HUES64 (cell line): ENCODE measurements around the gene C1QL1.

Experiments
- H3K27ac ChIP-seq: 2 replicates; pipeline ENCODE4 v1.7.0; 2013; ENCODE audit warnings: low read depth, low read length, inconsistent platforms
- H3K27me3 ChIP-seq: 2 replicates; pipeline ENCODE4 v1.6.1; 2013; ENCODE audit warnings: mild to moderate bottlenecking, low read length; ENCODE audit not compliant: insufficient read depth
- H3K36me3 ChIP-seq: 2 replicates; pipeline ENCODE4 v1.6.1; 2013; ENCODE audit warnings: mild to moderate bottlenecking, low read length; ENCODE audit not compliant: insufficient read depth
- H3K4me1 ChIP-seq: 2 replicates; pipeline ENCODE4 v1.6.1; 2013; ENCODE audit warnings: mild to moderate bottlenecking, low read length, moderate library complexity; ENCODE audit not compliant: insufficient read depth
- H3K4me3 ChIP-seq: 2 replicates; pipeline ENCODE4 v1.5.1; 2013; ENCODE audit warnings: mild to moderate bottlenecking, low read length, moderate library complexity
- H3K9ac ChIP-seq: 2 replicates; pipeline ENCODE4 v1.6.1; 2013; ENCODE audit warnings: mild to moderate bottlenecking, low read depth, low read length
- H3K9me3 ChIP-seq: 2 replicates; pipeline ENCODE4 v1.6.1; 2013; ENCODE audit warnings: low read depth, low read length; ENCODE audit not compliant: insufficient read depth
- WGBS: fragments of 150-250, 120-280 bp; methylation state at CpG from one replicate; pipeline ENCODE4 v1.1.7; 2013; ENCODE audit warnings: missing lambda C conversion rate; 5-methylcytosine and 5-hydroxymethylcytosine counted together

Gene C1QL1

DNA sequence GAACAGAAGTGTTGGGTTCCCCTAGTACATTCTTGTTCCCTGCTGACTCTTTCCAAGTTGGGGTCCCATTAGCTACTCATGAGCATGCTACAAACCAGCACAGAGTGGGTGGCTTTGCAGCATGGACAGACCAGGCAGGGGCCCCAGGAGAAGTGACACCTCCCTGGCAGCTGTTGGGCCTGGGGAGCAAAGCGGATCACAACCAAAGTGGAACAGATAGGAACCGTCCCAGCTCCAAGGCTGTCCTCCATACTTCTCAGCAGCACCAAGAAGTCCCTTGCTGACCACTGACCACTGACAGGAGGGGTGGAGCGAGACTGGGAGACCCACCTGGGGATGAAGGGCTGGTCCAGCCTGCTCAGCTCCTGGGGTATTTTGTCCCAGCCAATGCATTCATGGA lies 40.4 kb downstream of the C1QL1 start:
- Histone ChIP-seq H3K36me3 (peaks cover 72% of the 10 kb centered on the region), H3K9ac (no peak overlapping the region), H3K4me1 (no peaks in the 10 kb centered on the region), H3K9me3 (no peaks in the 10 kb centered on the region), H3K27ac (no peak overlapping the region), H3K27me3 (no peaks in the 10 kb centered on the region), H3K4me3 (no peak overlapping the region)
- 92% methylated on average over 3 of the region's 3 CpGs for WGBS

- Histone ChIP-seq H3K4me3 (no peak overlapping the region), H3K4me1 (no peaks in the 10 kb centered on the region), H3K27me3 (no peaks in the 10 kb centered on the region), H3K36me3 (peaks cover 65% of the 10 kb centered on the region), H3K9me3 (no peaks in the 10 kb centered on the region), H3K27ac (no peak overlapping the region), H3K9ac (no peak overlapping the region)
- 95% methylated on average over 15 of the region's 15 CpGs for WGBS
Observed at GRCh38 chr17:44926821-44927525, 41.1 kb downstream of the C1QL1 start.

DNA sequence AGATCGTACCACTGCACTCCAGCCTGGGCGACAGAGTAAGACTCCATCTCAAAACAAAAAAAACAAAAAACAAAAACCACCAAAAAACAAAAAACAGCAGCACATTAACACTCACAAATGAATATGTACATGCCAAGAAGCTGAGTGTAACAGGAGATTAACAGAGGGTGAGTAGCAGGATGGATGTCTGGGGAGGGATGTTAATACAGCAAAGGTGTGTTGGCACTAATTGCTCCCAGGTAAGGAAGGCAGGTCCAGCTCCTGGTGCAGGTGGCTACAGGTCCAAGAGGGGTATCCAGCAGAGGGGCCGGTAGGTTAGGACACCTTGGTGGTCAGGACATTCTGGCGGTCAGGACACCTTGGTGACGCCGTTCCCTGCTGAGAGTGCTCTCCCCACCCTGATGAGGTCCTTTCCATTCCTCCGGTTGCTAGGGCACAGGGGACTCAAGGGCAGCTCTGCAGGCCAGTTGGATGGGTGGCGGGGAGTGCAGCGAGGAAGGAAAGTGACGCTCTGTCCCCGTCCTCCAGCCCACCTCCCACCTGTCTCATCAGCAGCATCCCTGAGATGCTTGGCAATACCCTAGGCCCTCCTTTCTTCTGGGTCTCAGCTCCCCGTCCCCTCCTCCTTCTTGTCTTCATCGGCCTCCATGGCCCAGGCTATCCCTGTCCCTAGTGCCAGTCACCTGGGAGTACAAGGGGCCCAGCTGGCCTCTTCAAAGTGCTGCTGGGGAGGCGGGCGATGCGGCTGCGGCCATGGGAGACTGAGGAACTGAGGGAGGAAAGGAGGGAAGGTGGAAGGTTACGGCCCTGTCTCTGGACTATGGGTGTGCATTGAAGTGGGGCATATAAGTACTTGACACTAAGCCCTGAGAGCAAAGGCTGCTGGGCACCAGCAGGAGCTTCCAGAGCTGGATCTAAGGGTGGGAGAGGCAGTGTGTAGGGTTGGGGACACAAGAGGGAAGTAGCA lies 42.1 kb downstream of the C1QL1 start:
- WGBS, result 96% methylated on average over 18 of the region's 18 CpGs
- Histone ChIP-seq H3K36me3 (peaks cover 55% of the 10 kb centered on the region), H3K4me3 (no peak overlapping the region), H3K9ac (no peak overlapping the region), H3K27me3 (no peaks in the 10 kb centered on the region), H3K4me1 (peaks cover 4% of the 10 kb centered on the region; the same call in 1 of the 2 replicates), H3K27ac (no peak overlapping the region), H3K9me3 (no peaks in the 10 kb centered on the region)

GRCh38 chr17:44924107-44924544 lies 44.0 kb downstream of the C1QL1 start:
- WGBS, result 88% methylated on average over 9 of the region's 9 CpGs
- Histone ChIP-seq H3K36me3 (peaks cover 37% of the 10 kb centered on the region), H3K9me3 (no peaks in the 10 kb centered on the region), H3K9ac (no peak overlapping the region), H3K27me3 (no peaks in the 10 kb centered on the region), H3K4me3 (no peak overlapping the region), H3K4me1 (peaks cover 13% of the 10 kb centered on the region), H3K27ac (no peak overlapping the region)

DNA sequence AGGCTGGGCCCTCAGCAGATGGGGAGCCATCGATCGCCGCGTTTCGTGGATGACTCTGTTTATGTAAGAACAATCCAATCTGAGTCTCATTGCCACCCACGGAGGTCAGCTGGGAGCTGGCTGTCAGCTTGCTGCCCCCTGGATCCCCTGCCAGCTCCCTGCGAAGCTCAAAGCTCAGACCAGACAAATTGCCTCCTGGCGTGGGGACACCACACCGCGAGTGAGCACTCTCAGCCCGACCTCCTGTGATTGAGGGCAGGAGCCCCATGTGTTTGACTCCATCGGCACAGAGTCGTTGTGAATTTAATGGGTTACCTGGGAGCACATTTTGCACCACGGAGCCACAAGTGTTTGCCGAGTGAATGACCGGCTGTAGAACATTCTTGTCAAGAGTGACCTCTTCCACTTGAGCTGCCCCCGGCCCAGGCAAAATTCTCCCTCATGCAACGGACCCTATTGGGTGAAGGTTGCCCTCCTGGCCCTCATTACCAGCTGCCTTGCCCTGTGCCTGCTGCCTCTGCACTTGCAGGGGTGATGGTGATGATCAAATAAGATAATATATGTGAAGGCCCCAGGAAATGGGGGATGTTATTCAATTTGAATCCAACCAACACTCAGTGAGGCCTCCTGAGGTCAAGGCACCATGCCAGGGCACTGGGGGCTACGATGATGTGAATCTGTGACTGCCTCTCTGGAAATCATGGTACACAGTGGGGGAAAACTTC lies 45.2 kb downstream of the C1QL1 start:
- Histone ChIP-seq H3K9me3 (no peaks in the 10 kb centered on the region), H3K36me3 (peaks cover 24% of the 10 kb centered on the region), H3K4me1 (peaks cover 13% of the 10 kb centered on the region), H3K4me3 (no peak overlapping the region), H3K27me3 (no peaks in the 10 kb centered on the region), H3K9ac (no peak overlapping the region), H3K27ac (no peak overlapping the region)
- 86% methylated on average over 19 of the region's 19 CpGs for WGBS

GRCh38 chr17:44922136-44922535 lies 46.0 kb downstream of the C1QL1 start:
- H3K4me1 ChIP-seq, result peaks cover 13% of the 10 kb centered on the region
- no peak overlapping the region for H3K4me3 ChIP-seq
- no peak overlapping the region for H3K9ac ChIP-seq
- no peaks in the 10 kb centered on the region for H3K9me3 ChIP-seq
- 89% methylated on average over 6 of the region's 6 CpGs for WGBS
- no peak overlapping the region for H3K27ac ChIP-seq
- peaks cover 17% of the 10 kb centered on the region for H3K36me3 ChIP-seq
- no peaks in the 10 kb centered on the region for H3K27me3 ChIP-seq

- H3K9ac ChIP-seq, result no peak overlapping the region
- no peaks in the 10 kb centered on the region for H3K27me3 ChIP-seq
- no peak overlapping the region for H3K27ac ChIP-seq
- H3K9me3 ChIP-seq, result no peaks in the 10 kb centered on the region
- WGBS, result 46% methylated on average over 11 of the region's 11 CpGs
- H3K4me1 ChIP-seq, result peaks cover 13% of the 10 kb centered on the region
- peaks cover 8% of the 10 kb centered on the region for H3K36me3 ChIP-seq
- H3K4me3 ChIP-seq, result no peak overlapping the region
Observed at GRCh38 chr17:44921122-44921882, 46.8 kb downstream of the C1QL1 start.

DNA sequence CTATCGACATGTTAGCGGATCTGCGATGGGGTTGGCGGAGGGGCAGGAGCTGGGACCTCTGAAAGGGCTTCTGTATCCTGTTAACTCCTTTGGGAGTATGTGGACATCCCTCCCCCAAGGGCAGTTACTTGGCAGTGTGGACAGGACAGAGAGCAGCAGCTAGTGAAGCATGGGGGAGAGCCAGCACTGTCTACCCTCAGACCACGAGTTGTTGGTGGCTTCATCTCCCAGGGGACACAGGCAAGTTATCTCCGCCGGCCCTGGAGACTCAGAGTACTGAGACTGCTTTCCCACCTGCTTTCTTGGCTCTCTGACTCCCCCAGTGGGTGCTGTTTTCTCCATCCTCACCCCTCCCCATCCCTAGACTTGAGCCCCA lies 47.5 kb downstream of the C1QL1 start:
- no peaks in the 10 kb centered on the region for H3K9me3 ChIP-seq
- H3K27ac ChIP-seq, result no peak overlapping the region
- no peak overlapping the region for H3K9ac ChIP-seq
- H3K36me3 ChIP-seq, result peaks cover under 1% of the 10 kb centered on the region
- no peak overlapping the region for H3K4me3 ChIP-seq
- H3K4me1 ChIP-seq, result peaks cover 13% of the 10 kb centered on the region
- H3K27me3 ChIP-seq, result no peaks in the 10 kb centered on the region
- 77% methylated on average over 7 of the region's 7 CpGs for WGBS

DNA sequence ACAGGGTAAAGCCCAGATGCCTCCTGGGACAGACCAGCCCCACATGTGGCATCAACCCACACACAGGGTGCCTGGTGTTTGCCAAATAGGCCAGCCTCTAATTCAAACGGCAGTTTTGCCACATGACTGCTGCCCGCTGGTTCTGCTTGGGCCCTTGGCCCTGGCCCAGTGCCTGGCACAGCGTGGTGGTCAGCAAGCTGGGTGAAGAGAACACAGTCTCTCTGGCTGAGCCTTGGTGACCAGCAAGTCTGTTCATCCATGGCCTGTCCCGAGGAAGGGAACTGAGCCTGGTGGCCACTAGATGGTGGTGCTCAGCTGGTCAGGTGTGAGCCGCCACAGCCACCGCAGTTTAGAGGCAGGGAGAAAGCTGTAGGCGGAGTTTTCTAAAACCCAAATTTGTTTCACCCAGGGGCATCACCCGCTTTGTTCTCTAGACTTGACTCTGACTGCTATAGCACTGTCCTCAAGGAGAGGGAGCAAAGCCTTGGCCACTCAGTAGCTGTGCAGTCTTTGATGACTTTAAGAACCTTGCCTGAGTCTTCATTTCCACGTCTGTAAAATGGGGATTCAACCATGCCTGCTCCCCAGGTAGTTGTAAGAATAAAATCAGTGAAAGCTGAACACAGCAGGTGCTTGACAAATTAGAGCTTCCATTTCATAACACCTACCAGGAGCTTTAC lies 48.1 kb downstream of the C1QL1 start:
- Histone ChIP-seq H3K9ac (no peak overlapping the region), H3K27me3 (no peaks in the 10 kb centered on the region), H3K36me3 (no peaks in the 10 kb centered on the region), H3K9me3 (no peaks in the 10 kb centered on the region), H3K4me1 (peaks cover 13% of the 10 kb centered on the region), H3K27ac (no peak overlapping the region), H3K4me3 (no peak overlapping the region)
- 18% methylated on average over 9 of the region's 9 CpGs for WGBS

DNA sequence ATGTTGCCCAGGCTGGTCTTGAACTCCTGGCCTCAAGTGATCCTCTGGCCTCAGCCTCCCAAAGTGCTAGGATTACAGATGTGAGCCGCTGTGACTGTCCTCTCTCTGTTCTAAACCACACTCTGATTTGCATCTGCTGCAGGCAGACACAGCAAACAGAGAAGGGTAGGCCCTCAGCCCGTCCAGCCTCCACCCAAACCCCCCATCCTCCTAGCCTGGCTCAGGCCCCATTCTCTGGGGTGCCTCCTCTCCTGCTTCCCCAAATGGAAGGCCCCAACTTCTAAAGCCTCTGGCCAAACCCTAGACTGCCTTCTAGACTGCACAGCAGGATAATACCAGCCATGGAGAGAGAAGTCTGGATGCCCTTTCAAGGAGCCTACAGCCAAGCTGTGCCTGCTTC lies 48.7 kb downstream of the C1QL1 start:
- H3K36me3 ChIP-seq, result no peaks in the 10 kb centered on the region
- H3K27me3 ChIP-seq, result no peaks in the 10 kb centered on the region
- no peaks in the 10 kb centered on the region for H3K9me3 ChIP-seq
- 83% methylated on average over 2 of the region's 2 CpGs for WGBS
- peaks cover 13% of the 10 kb centered on the region for H3K4me1 ChIP-seq
- H3K4me3 ChIP-seq, result no peak overlapping the region
- no peak overlapping the region for H3K27ac ChIP-seq
- no peak overlapping the region for H3K9ac ChIP-seq
